HEK293T (cell line): ENCODE results near the gene DOHH.

Source experiments
- BHLHE40 ChIP-seq: fragments of 450-650 bp; IDR thresholded peaks from 2 replicates; pipeline ENCODE4 v1.6.1; 2016; ENCODE audit warnings: mild to moderate bottlenecking, moderate library complexity, borderline replicate concordance
- FOXM1 ChIP-seq: fragments of 450-650 bp; IDR thresholded peaks from 2 replicates; pipeline ENCODE4 v1.6.1; 2017; ENCODE audit warnings: mild to moderate bottlenecking, borderline replicate concordance
- HDGF ChIP-seq: fragments of 450-650 bp; IDR thresholded peaks from 2 replicates; pipeline ENCODE4 v1.6.1; 2017; ENCODE audit warnings: antibody characterized with exemption, borderline replicate concordance
- SP1 ChIP-seq: fragments of 450-650 bp; IDR thresholded peaks from 2 replicates; pipeline ENCODE4 v1.6.1; 2017

DNA sequence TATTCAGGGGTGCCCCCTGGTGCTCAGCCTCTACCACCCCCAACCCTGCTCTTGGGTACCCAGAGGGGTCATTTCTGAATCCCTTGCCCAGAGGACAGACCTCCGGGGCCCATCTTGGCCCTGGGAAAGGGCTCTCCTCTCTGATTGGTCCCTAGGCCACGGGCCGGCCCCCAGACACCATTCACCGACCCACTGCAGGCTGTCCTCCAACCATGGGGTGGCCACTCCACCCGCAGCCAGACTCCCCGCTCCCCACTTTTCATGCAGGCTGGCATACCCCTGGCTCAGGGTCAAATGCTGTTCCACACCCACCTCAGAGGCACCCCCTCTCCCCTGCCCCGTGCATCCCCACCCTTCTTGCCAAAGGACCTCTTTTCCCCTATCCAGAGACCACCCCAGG, 34.9 kb downstream of the DOHH start:
- TF ChIP-seq BHLHE40 (no peak), FOXM1 (no peak), HDGF (no peak), SP1 (no peak)
